H1 (cell line): Measurements from ENCODE around the gene SLC2A3. TPM values are rescaled to one million over a fixed set of nuclear protein-coding genes. Genes with fewer than 3 reads are reported as not detected.

Source experiments
- CTCF ChIA-PET: fragments of 300-600 bp; sonication (Branson Sonifier 250); formaldehyde crosslinking; loops from one replicate; lab custom pipeline; 2021; ENCODE audit not compliant: partially characterized antibody; lab: Charles Lee
- POLR2A ChIA-PET: fragments of 300-600 bp; sonication (Branson Sonifier 250); formaldehyde crosslinking; loops from one replicate; lab custom pipeline; 2021; ENCODE audit warnings: inconsistent platforms; ENCODE audit not compliant: partially characterized antibody; lab: Charles Lee
- DNase-seq, 2 experiments: peaks; one replicate each; pipeline versions ENCODE4 v3.0.0 to v3.0.0-alpha.2; 2010 to 2022; ENCODE audit warnings: low spot score in 2 of 2, low read depth in 1 of 2, mixed read lengths in 1 of 2
- FAIRE-seq: peaks from 2 replicates; lab custom pipeline; 2011; peaks lifted over from hg19 to GRCh38; lab: Jason Lieb, UNC
- H2AFZ ChIP-seq: 2 replicates; pipeline ENCODE4 v1.8.1; 2012; ENCODE audit warnings: low read length, inconsistent platforms
- H2AK5ac ChIP-seq: 2 replicates; pipeline ENCODE4 v1.6.1; 2013; ENCODE audit warnings: low read depth, low read length
- H2BK120ac ChIP-seq: replicated peaks from 2 replicates; pipeline ENCODE3; 2013; ENCODE audit warnings: low read depth, low read length, inconsistent platforms
- H2BK12ac ChIP-seq: 2 replicates; pipeline ENCODE4 v1.6.1; 2013; ENCODE audit warnings: low read depth, low read length
- H2BK15ac ChIP-seq: 2 replicates; pipeline ENCODE4 v1.6.1; 2013; ENCODE audit warnings: low read length
- H2BK20ac ChIP-seq: 2 replicates; pipeline ENCODE4 v1.6.1; 2013; ENCODE audit warnings: low read length
- H2BK5ac ChIP-seq: 2 replicates; pipeline ENCODE4 v1.6.1; 2013; ENCODE audit warnings: low read depth, low read length
- H3K14ac ChIP-seq: 2 replicates; pipeline ENCODE4 v1.6.1; 2013; ENCODE audit warnings: inconsistent platforms; ENCODE audit not compliant: insufficient read length
- H3K18ac ChIP-seq: 2 replicates; pipeline ENCODE4 v1.6.1; 2013; ENCODE audit warnings: low read length; ENCODE audit errors: extremely low read depth
- H3K23ac ChIP-seq: 2 replicates; pipeline ENCODE4 v1.6.1; 2013; ENCODE audit warnings: inconsistent platforms; ENCODE audit not compliant: insufficient read length
- H3K23me2 ChIP-seq: 2 replicates; pipeline ENCODE4 v1.6.1; 2013; ENCODE audit warnings: low read depth, low read length
- H3K27ac ChIP-seq: 2 replicates; pipeline ENCODE4 v1.6.1; 2011; ENCODE audit warnings: low read depth, low read length, inconsistent platforms
- H3K27me3 ChIP-seq, 4 experiments: replicated peaks in 1 of 4; 1 replicate in 1 of 4; 2 replicates in 3 of 4; pipeline versions ENCODE4 v1.6.1 to v1.8.1; 2011 to 2013; ENCODE audit warnings: low read length in 3 of 4, mild to moderate bottlenecking in 3 of 4, inconsistent platforms in 2 of 4, mixed read lengths in 2 of 4, moderate library complexity in 1 of 4; ENCODE audit not compliant: control insufficient read depth in 3 of 4, insufficient read depth in 3 of 4; ENCODE audit errors: extremely low read depth in 1 of 4
- H3K36me3 ChIP-seq, 4 experiments: 2 replicates each; pipeline versions ENCODE4 v1.6.1 to v1.8.1; 2011 to 2013; ENCODE audit warnings: mild to moderate bottlenecking in 4 of 4, low read length in 3 of 4, moderate library complexity in 2 of 4, control low read depth in 1 of 4, inconsistent platforms in 1 of 4; ENCODE audit not compliant: insufficient read depth in 4 of 4, control insufficient read depth in 2 of 4
- H3K4ac ChIP-seq: replicated peaks from 2 replicates; pipeline ENCODE3; 2013; ENCODE audit warnings: low read length, low read depth, mixed read lengths, inconsistent platforms; ENCODE audit not compliant: insufficient read length
- H3K4me1 ChIP-seq, 4 experiments: replicated peaks in 1 of 4; 1 replicate in 1 of 4; 2 replicates in 3 of 4; pipeline versions ENCODE4 v1.6.1 to v1.8.1; 2011 to 2013; ENCODE audit warnings: low read length in 3 of 4, inconsistent platforms in 2 of 4, mixed read lengths in 1 of 4; ENCODE audit not compliant: insufficient read depth in 4 of 4, control insufficient read depth in 3 of 4
- H3K4me2 ChIP-seq, 2 experiments: 2 replicates each; pipeline versions ENCODE4 v1.6.1 to v1.8.1; 2011 to 2013; ENCODE audit warnings: low read depth in 2 of 2, low read length in 2 of 2, control low read depth in 1 of 2, inconsistent platforms in 1 of 2, mild to moderate bottlenecking in 1 of 2; ENCODE audit not compliant: insufficient read depth in 1 of 2
- H3K4me3 ChIP-seq, 4 experiments: fragments of 200-600, 300-600 bp in 1 of 4; sonication (generic), shearing (Covaris generic), sonication (Bioruptor Twin) in 1 of 4; 2 replicates each; pipeline versions ENCODE4 v1.5.1 to v1.8.1; 2011 to 2016; ENCODE audit warnings: low read length in 4 of 4, low read depth in 3 of 4, control low read depth in 2 of 4, inconsistent platforms in 2 of 4, mild to moderate bottlenecking in 2 of 4, mixed read lengths in 1 of 4, moderate library complexity in 1 of 4; ENCODE audit not compliant: insufficient read depth in 2 of 4; ENCODE audit errors: extremely low read depth in 1 of 4
- H3K56ac ChIP-seq: replicated peaks from 2 replicates; pipeline ENCODE3; 2013; ENCODE audit warnings: low read depth, mild to moderate bottlenecking, mixed read lengths, low read length, inconsistent platforms; ENCODE audit not compliant: insufficient read length
- H3K79me1 ChIP-seq: 2 replicates; pipeline ENCODE4 v1.6.1; 2013; ENCODE audit warnings: low read depth, low read length, control low read depth
- H3K79me2 ChIP-seq, 2 experiments: 2 replicates each; pipeline versions ENCODE4 v1.6.1 to v1.8.1; 2012 to 2013; ENCODE audit warnings: low read length in 2 of 2, mild to moderate bottlenecking in 2 of 2, inconsistent platforms in 1 of 2; ENCODE audit not compliant: insufficient read depth in 2 of 2, control insufficient read depth in 1 of 2
- H3K9ac ChIP-seq, 4 experiments: replicated peaks in 1 of 4; 1 replicate in 1 of 4; 2 replicates in 3 of 4; pipeline versions ENCODE4 v1.6.1 to v1.8.1; 2011 to 2013; ENCODE audit warnings: low read depth in 3 of 4, low read length in 3 of 4, control low read depth in 2 of 4, mild to moderate bottlenecking in 2 of 4, moderate library complexity in 2 of 4, inconsistent platforms in 1 of 4; ENCODE audit errors: extremely low read depth in 1 of 4
- H3K9me3 ChIP-seq, 2 experiments: 2 replicates each; pipeline versions ENCODE4 v1.6.1 to v1.8.1; 2012 to 2013; ENCODE audit warnings: mild to moderate bottlenecking in 2 of 2, moderate library complexity in 2 of 2, control low read depth in 1 of 2, inconsistent platforms in 1 of 2, low read depth in 1 of 2, low read length in 1 of 2, mixed read lengths in 1 of 2; ENCODE audit not compliant: insufficient read depth in 2 of 2
- H4K20me1 ChIP-seq, 2 experiments: replicated peaks in 1 of 2; 2 replicates each; pipeline versions ENCODE3 to v1.8.1; 2011 to 2013; ENCODE audit warnings: inconsistent platforms in 2 of 2, low read length in 2 of 2, mild to moderate bottlenecking in 1 of 2; ENCODE audit not compliant: insufficient read depth in 2 of 2, control insufficient read depth in 1 of 2
- H4K5ac ChIP-seq: 2 replicates; pipeline ENCODE4 v1.6.1; 2013; ENCODE audit warnings: low read length, low read depth, mixed read lengths, inconsistent platforms; ENCODE audit not compliant: insufficient read length
- H4K8ac ChIP-seq: 2 replicates; pipeline ENCODE4 v1.8.0; 2013; ENCODE audit warnings: mild to moderate bottlenecking, moderate library complexity, low read length, inconsistent platforms; ENCODE audit not compliant: insufficient read depth; ENCODE audit errors: extremely low read depth
- H4K91ac ChIP-seq: replicated peaks from 2 replicates; pipeline ENCODE3; 2013; ENCODE audit warnings: low read length, mixed read lengths, inconsistent platforms; ENCODE audit not compliant: insufficient read length
- CHD2 ChIP-seq: IDR thresholded peaks from 2 replicates; pipeline ENCODE4 v1.6.1; 2012; ENCODE audit warnings: low read length, improper control_type of control experiment
- CTCF ChIP-seq, 3 experiments: IDR thresholded peaks; 1 replicate in 2 of 3; 2 replicates in 1 of 3; pipeline versions ENCODE4 v1.5.1 to v1.6.1; 2011; ENCODE audit warnings: low read length in 3 of 3, mild to moderate bottlenecking in 3 of 3, inconsistent platforms in 2 of 3, low read depth in 1 of 3, moderate library complexity in 1 of 3; ENCODE audit not compliant: insufficient read depth in 1 of 3; ENCODE audit errors: control extremely low read depth in 1 of 3
- HDAC6 ChIP-seq: IDR thresholded peaks from one replicate; pipeline ENCODE4 v1.7.1; 2012; ENCODE audit warnings: low read depth, mild to moderate bottlenecking, inconsistent platforms, low read length, moderate library complexity
- KDM4A ChIP-seq: IDR thresholded peaks from one replicate; pipeline ENCODE4 v1.7.1; 2012; ENCODE audit warnings: low read depth, mild to moderate bottlenecking, moderate library complexity, low read length, inconsistent platforms; ENCODE audit not compliant: severe bottlenecking
- MAFK ChIP-seq: IDR thresholded peaks from 2 replicates; pipeline ENCODE4 v1.6.1; 2012; ENCODE audit warnings: low read depth, mild to moderate bottlenecking, improper control_type of control experiment, low read length
- NRF1 ChIP-seq: IDR thresholded peaks from 2 replicates; pipeline ENCODE4 v1.6.1; 2011; ENCODE audit warnings: mild to moderate bottlenecking, low read depth, low read length, improper control_type of control experiment
- RAD21 ChIP-seq, 2 experiments: IDR thresholded peaks in 1 of 2; conservative IDR thresholded peaks in 1 of 2; 2 replicates each; pipeline ENCODE4 v1.6.1; 2011; ENCODE audit warnings: low read depth in 2 of 2, low read length in 2 of 2, improper control_type of control experiment in 1 of 2, inconsistent platforms in 1 of 2, mild to moderate bottlenecking in 1 of 2, moderate library complexity in 1 of 2
- SIN3A ChIP-seq, 2 experiments: IDR thresholded peaks in 1 of 2; conservative IDR thresholded peaks in 1 of 2; 2 replicates each; pipeline ENCODE4 v1.6.1; 2011 to 2012; ENCODE audit warnings: low read length in 2 of 2, improper control_type of control experiment in 1 of 2, low read depth in 1 of 2, mild to moderate bottlenecking in 1 of 2
- TCF12 ChIP-seq: IDR thresholded peaks from 2 replicates; pipeline ENCODE4 v1.6.1; 2011; ENCODE audit warnings: low read depth, mild to moderate bottlenecking, low read length
- TEAD4 ChIP-seq: IDR thresholded peaks from 2 replicates; pipeline ENCODE4 v1.6.1; 2012; ENCODE audit warnings: low read depth, low read length, inconsistent platforms, mixed read lengths
- ZNF274 ChIP-seq: IDR thresholded peaks from 2 replicates; pipeline ENCODE4 v1.7.0; 2012; ENCODE audit warnings: low read length, borderline replicate concordance; ENCODE audit errors: extremely low read depth
- WGBS, 2 experiments: shearing (Covaris generic) in 1 of 2; methylation state at CpG; one replicate each; pipeline versions ENCODE4 v1.1.6 to v1.1.7; 2013 to 2015; ENCODE audit warnings: low lambda C conversion rate in 2 of 2, mixed read lengths in 2 of 2, inconsistent platforms in 1 of 2, low coverage in 1 of 2, missing lambda C conversion rate in 1 of 2; ENCODE audit not compliant: insufficient replicate concordance in 2 of 2, insufficient coverage in 1 of 2, insufficient read length in 1 of 2; ENCODE audit errors: extremely low coverage in 1 of 2, missing lambda C conversion rate in 1 of 2; 5-methylcytosine and 5-hydroxymethylcytosine counted together
- polyA plus RNA-seq, 7 experiments: library from polyadenylated mRNA; depleted of rRNA in 3 of 7; stranded (reverse) in 5 of 7; unstranded in 2 of 7; fragments of >200 nt in 5 of 7; fragments of 200-250 nt in 2 of 7; gene quantifications; 1 replicate in 5 of 7; 2 replicates in 1 of 7; 4 replicates in 1 of 7; pipeline versions ENCODE4 v1.2.1 to v1.2.3, GENCODE V29; 2011 to 2013; ENCODE audit warnings: missing spikeins in 2 of 7, mixed read lengths in 2 of 7
- total RNA-seq: library from RNA; stranded (reverse); fragmentation: NEBNext Ultra II Directional; extraction: Animal tissue kit (Norgen Biotek cat#: 25700); gene quantifications from 2 replicates; pipeline ENCODE4 v1.2.1, GENCODE V29; 2021

SLC2A3 gene
- total and polyA plus RNA-seq, 2 of the 8 experiments (the other 6 are each of a cell fraction or from before 2014, with no cell fraction given): 417 to 688 TPM

- no peak overlapping the region for H4K5ac ChIP-seq
- no peak overlapping the region for H2BK15ac ChIP-seq
- no peak overlapping the region for H2BK120ac ChIP-seq
- ChIA-PET POLR2A (interaction anchor here (0.7 to 1.2 kb wide), 3 partner anchors 10 to 46 kb away, joined by 3 read pairs; partner anchors contain the start of gene SLC2A3), CTCF (interaction anchor here (0.6 to 1.4 kb wide), 3 partner anchors 12 to 335 kb away, joined by 4 to 7 read pairs (median 4); no protein-coding TSS in a partner anchor)
- H2BK20ac ChIP-seq: no peak overlapping the region
- no peak overlapping the region; the same call in 1 of the 2 replicates for H2BK12ac ChIP-seq
- H3K4me2 ChIP-seq: no peak overlapping the region
- H3K23me2 ChIP-seq: no peaks in the 10 kb centered on the region
- H3K9me3 ChIP-seq: no peaks in the 10 kb centered on the region
- H3K4ac ChIP-seq: no peak overlapping the region
- no peaks in the 10 kb centered on the region for H3K36me3 ChIP-seq
- peaks cover 0 to 2% (median 0%) of the 10 kb centered on the region in 4 experiments; a peak in 1 of 7 replicates for H3K4me1 ChIP-seq
- no peaks in the 10 kb centered on the region for H3K79me2 ChIP-seq
- no peak overlapping the region for H2AK5ac ChIP-seq
- H4K20me1 ChIP-seq: no peaks in the 10 kb centered on the region
- DNase-seq (no peak), FAIRE-seq (no peak)
- no peak overlapping the region for H3K56ac ChIP-seq
- no peak overlapping the region for H3K9ac ChIP-seq
- no peak overlapping the region for H3K27ac ChIP-seq
- H4K8ac ChIP-seq: no peak overlapping the region
- H3K18ac ChIP-seq: no peak overlapping the region
- H3K4me3 ChIP-seq: no peak overlapping the region
- H3K14ac ChIP-seq: no peak overlapping the region
- no peaks in the 10 kb centered on the region for H3K79me1 ChIP-seq
- no peak overlapping the region for H4K91ac ChIP-seq
- WGBS, 2 experiments: 96% methylated on average over 4 of the region's 4 CpGs; no CpG with 5 or more reads in 1 of the 2 experiments
- H2BK5ac ChIP-seq: no peak overlapping the region
- H2AFZ ChIP-seq: no peak overlapping the region
- no peaks in the 10 kb centered on the region for H3K27me3 ChIP-seq
- H3K23ac ChIP-seq: no peak overlapping the region
- TF ChIP-seq TEAD4 (no peak), NRF1 (no peak), TCF12 (no peak), MAFK (no peak), ZNF274 (no peak), RAD21 (IDR thresholded peaks at IDR 0.05 in 1 of 2, conservative IDR thresholded peaks at IDR 0.05 in 1 of 2; ENCODE audit: low read depth in 2 of 2, low read length in 2 of 2) (no peak), HDAC6 (no peak), CHD2 (no peak), SIN3A (conservative IDR thresholded peaks at IDR 0.05 in 1 of 2, IDR thresholded peaks at IDR 0.05 in 1 of 2; ENCODE audit: low read depth in 1 of 2, low read length in 2 of 2) (no peak), KDM4A (no peak), CTCF (IDR thresholded peaks at IDR 0.05; ENCODE audit: control extremely low read depth in 1 of 3, insufficient read depth in 1 of 3, low read depth in 1 of 3, low read length in 3 of 3) (no peak)
Observed at GRCh38 chr12:7981446-7981845, 45.5 kb upstream of the SLC2A3 start.
